ENCODE results near the gene LEF1. TPM values are rescaled to one million over a fixed set of nuclear protein-coding genes. Genes with fewer than 3 reads are reported as not detected.

The LEF1 gene
- total RNA-seq, 6 donors from 2014 or later: 3.3 to 10.0 (median 5.6) TPM

- no peaks in the 10 kb centered on the region for H3K9me3 ChIP-seq
- WGBS, 2 donors: 92 to 97% methylated on average over 5 of the region's 5 CpGs
- TF ChIP-seq CTCF (IDR thresholded peaks at IDR 0.05) (no peak), EP300 (IDR thresholded peaks at IDR 0.05) (no peak), POLR2A (IDR thresholded peaks at IDR 0.05) (no peak), POLR2AphosphoS5 (IDR thresholded peaks at IDR 0.05) (no peak)
- ATAC-seq (ENCODE audit: low FRiP score in 2 of 2): no peak
- H3K27ac ChIP-seq: no peak overlapping the region
- DNase-seq: no peak
- H3K36me3 ChIP-seq: peaks cover 13 to 61% (median 39%) of the 10 kb centered on the region in 4 donors
- no peak overlapping the region for H3K4me3 ChIP-seq
- no peaks in the 10 kb centered on the region for H3K4me1 ChIP-seq
- no peaks in the 10 kb centered on the region for H3K27me3 ChIP-seq
These were observed 139.0 kb downstream of the LEF1 start for GRCh38 chr4:108029731-108030130.

DNA sequence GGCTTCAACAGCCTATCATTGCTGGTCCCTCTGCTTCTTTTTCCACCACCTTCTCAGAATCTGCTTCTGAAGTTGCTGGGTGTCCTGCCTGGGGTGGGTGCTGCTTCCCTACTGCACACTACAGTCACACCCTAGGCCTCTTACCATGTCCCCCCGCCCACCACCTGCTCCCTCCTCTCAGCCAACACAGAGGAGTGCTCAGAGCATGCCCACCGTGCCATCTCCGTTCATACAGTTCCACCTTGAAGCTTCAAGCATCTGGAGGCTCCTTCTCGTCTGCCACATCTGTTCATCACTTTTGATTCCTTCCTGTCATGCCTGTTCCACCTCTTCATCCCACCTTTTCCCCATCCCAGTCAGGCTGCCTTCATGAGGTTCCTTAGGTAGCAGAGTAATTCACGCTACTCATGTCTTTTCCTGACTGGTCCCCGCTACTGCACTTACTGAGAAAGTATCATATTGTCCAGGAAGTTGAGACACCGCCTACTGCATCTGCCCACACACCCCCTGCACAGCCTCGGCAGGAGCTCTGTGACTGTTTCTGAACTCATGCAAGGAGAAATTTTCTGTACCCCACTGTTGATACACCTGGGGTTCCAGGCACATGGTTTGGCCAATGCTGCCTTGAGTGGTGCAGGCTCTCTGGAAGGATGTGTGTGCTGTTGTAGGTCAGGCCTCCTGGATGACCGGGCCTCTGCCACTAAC is 139.6 kb downstream of the LEF1 start:
- peak in 1 of 2 donors; percentile 34 for ATAC-seq (ENCODE audit: low FRiP score in 2 of 2)
- H3K4me3 ChIP-seq: no peak overlapping the region
- 83 to 90% methylated on average over 9 of the region's 9 CpGs for WGBS, 2 donors
- no peak for DNase-seq
- H3K27me3 ChIP-seq: no peaks in the 10 kb centered on the region
- no peaks in the 10 kb centered on the region for H3K4me1 ChIP-seq
- TF ChIP-seq CTCF (IDR thresholded peaks at IDR 0.05) (no peak), POLR2AphosphoS5 (IDR thresholded peaks at IDR 0.05) (no peak), POLR2A (IDR thresholded peaks at IDR 0.05) (no peak), EP300 (IDR thresholded peaks at IDR 0.05) (no peak)
- no peak overlapping the region for H3K27ac ChIP-seq
- H3K36me3 ChIP-seq: peaks cover 8 to 62% (median 38%) of the 10 kb centered on the region in 4 donors
- no peaks in the 10 kb centered on the region for H3K9me3 ChIP-seq

DNA sequence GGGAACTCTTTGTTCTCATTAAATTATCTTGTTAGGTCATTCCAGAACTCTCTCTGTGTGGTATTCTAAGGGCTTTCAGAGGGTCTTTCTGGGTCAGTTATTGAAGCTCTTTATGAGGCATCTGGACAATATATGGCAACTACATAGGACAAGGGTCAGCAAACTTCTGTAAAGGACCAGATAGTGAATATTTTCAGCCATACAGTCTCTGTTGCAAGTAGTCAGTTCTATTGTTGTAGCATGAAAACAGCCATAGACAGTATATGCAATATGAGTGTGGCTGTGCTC is 143.9 kb downstream of the LEF1 start:
- H3K4me1 ChIP-seq: no peaks in the 10 kb centered on the region
- H3K27ac ChIP-seq: no peak overlapping the region
- TF ChIP-seq EP300 (IDR thresholded peaks at IDR 0.05): no peak
- H3K27me3 ChIP-seq: no peaks in the 10 kb centered on the region
- H3K9me3 ChIP-seq: no peaks in the 10 kb centered on the region
- H3K4me3 ChIP-seq: no peak overlapping the region
- ATAC-seq (ENCODE audit: low FRiP score in 2 of 2): no peak
- H3K36me3 ChIP-seq: peaks cover 11 to 68% (median 40%) of the 10 kb centered on the region in 4 donors
- no peak for DNase-seq

DNA sequence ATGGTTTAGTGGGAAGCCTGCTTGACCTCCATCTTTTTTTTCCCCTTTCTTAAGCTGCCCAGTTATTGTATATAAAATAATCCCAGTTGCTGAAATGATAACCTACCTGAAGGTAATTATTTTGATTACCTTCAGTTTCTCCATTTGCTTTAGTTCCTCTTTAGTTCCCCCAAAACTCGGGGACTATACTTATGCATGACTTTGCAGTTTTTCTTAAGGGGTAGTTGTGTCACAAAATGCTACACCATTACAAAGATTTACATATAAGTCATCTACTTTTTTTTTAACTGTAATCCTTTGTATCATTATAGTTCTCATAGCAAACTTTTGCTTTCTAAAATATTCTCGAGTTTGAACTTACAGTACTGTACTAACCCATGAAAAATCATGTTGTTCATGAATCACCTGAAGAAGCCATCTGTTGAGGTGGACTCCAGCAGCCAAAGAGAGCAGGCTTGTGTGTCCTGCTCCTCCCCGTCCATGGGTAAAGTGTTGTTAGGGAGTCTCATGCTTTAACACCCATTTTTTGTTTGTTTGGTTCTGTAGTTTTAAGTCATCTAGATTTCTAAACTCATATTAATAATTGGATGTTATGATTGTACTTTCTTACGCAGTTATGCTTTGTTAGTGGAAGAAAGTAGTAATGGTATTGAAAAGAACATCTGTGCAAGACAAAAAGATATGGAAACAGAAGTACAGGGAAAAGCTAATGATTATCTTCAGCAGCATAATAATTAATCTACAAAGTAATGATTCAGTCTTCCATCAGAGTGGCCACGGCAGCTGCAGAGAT is 144.5 kb downstream of the LEF1 start:
- Histone ChIP-seq H3K27ac (no peak overlapping the region), H3K4me3 (no peak overlapping the region), H3K4me1 (no peaks in the 10 kb centered on the region), H3K27me3 (no peaks in the 10 kb centered on the region), H3K9me3 (no peaks in the 10 kb centered on the region), H3K36me3 (peaks cover 11 to 71% (median 39%) of the 10 kb centered on the region in 4 donors)
- ATAC-seq (ENCODE audit: low FRiP score in 2 of 2): no peak
- WGBS, 2 donors: 86 to 92% methylated on average over 5 of the region's 5 CpGs
- no peak for DNase-seq
- TF ChIP-seq CTCF (IDR thresholded peaks at IDR 0.05) (no peak), POLR2AphosphoS5 (IDR thresholded peaks at IDR 0.05) (no peak), POLR2A (IDR thresholded peaks at IDR 0.05) (no peak), EP300 (IDR thresholded peaks at IDR 0.05) (no peak)

DNA sequence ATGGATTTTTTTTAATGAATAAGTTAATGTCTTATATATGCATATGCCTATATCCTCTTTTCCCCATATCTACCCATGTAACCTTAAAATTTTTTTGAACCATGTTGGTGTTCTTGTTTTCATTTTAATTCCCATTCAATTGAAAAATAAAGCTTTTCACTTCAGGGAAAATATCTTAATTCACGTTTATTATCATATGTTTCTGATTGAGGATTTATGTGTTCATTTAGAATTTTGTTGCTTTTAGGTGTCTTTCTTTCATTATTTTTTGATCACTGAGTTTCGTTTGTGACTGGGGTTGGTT is 149.9 kb downstream of the LEF1 start:
- Histone ChIP-seq H3K4me3 (no peak overlapping the region), H3K27ac (no peak overlapping the region), H3K4me1 (no peaks in the 10 kb centered on the region), H3K27me3 (no peaks in the 10 kb centered on the region), H3K9me3 (no peaks in the 10 kb centered on the region), H3K36me3 (peaks cover 3 to 62% (median 25%) of the 10 kb centered on the region in 4 donors)
- ATAC-seq (ENCODE audit: low FRiP score in 2 of 2) (no peak), DNase-seq (no peak)
- WGBS, 2 donors: 49 to 63% methylated on average over 2 of the region's 2 CpGs
- TF ChIP-seq EP300 (IDR thresholded peaks at IDR 0.05) (no peak), POLR2A (IDR thresholded peaks at IDR 0.05) (no peak), CTCF (IDR thresholded peaks at IDR 0.05) (no peak), POLR2AphosphoS5 (IDR thresholded peaks at IDR 0.05) (no peak)
